Activated CD8-positive, alpha-beta memory T cell treated with anti-CD3 and anti-CD28 coated beads, Interleukin-2, amount 50 U/mL, for 4 hours (primary cell): Measurements from ENCODE around the gene NT5DC1.
"Not testable (repeated sequence)": the region's sequence is repeated elsewhere in the genome, so short reads cannot be mapped to it uniquely, and the experiment has no call there.

Experiments used
- DNase-seq: peaks from one replicate; pipeline ENCODE4 v3.0.0-alpha.2; 2020

The NT5DC1 gene

GRCh38 chr6:116282698-116283097 is 182.0 kb downstream of the NT5DC1 start:
- no peak for DNase-seq

GRCh38 chr6:116283191-116283590 is 182.5 kb downstream of the NT5DC1 start:
- DNase-seq: no peak

GRCh38 chr6:116284984-116285383 is 184.3 kb downstream of the NT5DC1 start:
- not testable (repeated sequence) for DNase-seq

GRCh38 chr6:116286773-116287358 is 186.2 kb downstream of the NT5DC1 start:
- no peak for DNase-seq

- DNase-seq: no peak
Observed at GRCh38 chr6:116287689-116288282, 187.1 kb downstream of the NT5DC1 start.

GRCh38 chr6:116289876-116290275 is 189.2 kb downstream of the NT5DC1 start:
- DNase-seq: no peak

- no peak for DNase-seq
Observed at GRCh38 chr6:116290799-116291198, 190.1 kb downstream of the NT5DC1 start.

GRCh38 chr6:116291701-116292396 is 191.2 kb downstream of the NT5DC1 start:
- DNase-seq: no peak

- no peak for DNase-seq
Observed at GRCh38 chr6:116292553-116292952, 191.9 kb downstream of the NT5DC1 start.

- no peak for DNase-seq
Observed at GRCh38 chr6:116298273-116298672, 197.6 kb downstream of the NT5DC1 start.

GRCh38 chr6:116298973-116299372 is 198.3 kb downstream of the NT5DC1 start:
- DNase-seq: no peak
